GM08714 (cell line): ENCODE measurements around the gene MOCS2.
"Not testable (repeated sequence)": the region's sequence is repeated elsewhere in the genome, so short reads cannot be mapped to it uniquely, and the experiment has no call there.

Source experiments
- H3K4me3 ChIP-seq: fragments of 200-500 bp; sonication (Bioruptor generic); 2 replicates; pipeline ENCODE4 v1.5.1; 2014; ENCODE audit warnings: mild to moderate bottlenecking, low read length, inconsistent platforms
- ZNF274 ChIP-seq: IDR thresholded peaks from 2 replicates; pipeline ENCODE4 v1.6.1; 2012; ENCODE audit warnings: mild to moderate bottlenecking, low read depth, low read length

Gene MOCS2, protein sequence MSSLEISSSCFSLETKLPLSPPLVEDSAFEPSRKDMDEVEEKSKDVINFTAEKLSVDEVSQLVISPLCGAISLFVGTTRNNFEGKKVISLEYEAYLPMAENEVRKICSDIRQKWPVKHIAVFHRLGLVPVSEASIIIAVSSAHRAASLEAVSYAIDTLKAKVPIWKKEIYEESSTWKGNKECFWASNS

DNA sequence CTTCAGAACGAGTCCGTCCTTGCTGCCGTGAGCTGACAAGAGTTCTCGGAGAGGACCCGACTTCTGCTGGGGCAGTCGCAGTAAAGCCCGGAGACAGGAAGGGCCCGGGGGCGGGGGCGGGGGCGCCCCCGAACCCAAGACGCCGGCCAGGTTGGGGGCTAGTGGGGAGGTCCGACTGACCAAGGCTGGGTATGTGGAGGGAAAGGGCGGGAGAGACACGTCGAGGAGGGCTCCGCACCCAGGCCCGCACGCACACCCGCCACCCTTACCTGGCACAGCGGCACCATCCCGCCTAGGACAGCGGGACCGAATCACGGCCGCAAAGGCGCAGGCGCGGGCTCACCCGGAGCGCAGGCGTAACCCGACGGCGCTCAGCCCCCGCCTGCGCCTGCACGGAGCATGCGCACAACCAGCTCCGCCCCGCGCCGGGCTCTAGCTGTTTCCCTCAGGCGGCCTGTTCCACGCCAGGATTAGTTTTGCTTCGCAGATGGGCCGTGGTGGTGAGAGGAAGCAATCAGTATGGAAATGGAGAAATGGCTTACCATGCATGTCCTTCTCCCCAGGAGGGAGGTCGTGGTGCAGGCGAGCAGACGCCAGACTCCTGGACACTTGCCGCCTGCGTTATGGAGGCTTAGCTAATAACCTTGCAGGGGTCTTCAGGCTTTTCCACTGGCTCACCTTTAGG is at the start of gene MOCS2:
Gene MOCS2, minus strand, starts transcription at position 315 of the 685 bp plus-strand sequence. CDS start 2,583 bp downstream, outside the sequence.
- TF ChIP-seq ZNF274 = no peak
- H3K4me3 ChIP-seq = peak within 1 kb of the TSS; percentile 88

DNA sequence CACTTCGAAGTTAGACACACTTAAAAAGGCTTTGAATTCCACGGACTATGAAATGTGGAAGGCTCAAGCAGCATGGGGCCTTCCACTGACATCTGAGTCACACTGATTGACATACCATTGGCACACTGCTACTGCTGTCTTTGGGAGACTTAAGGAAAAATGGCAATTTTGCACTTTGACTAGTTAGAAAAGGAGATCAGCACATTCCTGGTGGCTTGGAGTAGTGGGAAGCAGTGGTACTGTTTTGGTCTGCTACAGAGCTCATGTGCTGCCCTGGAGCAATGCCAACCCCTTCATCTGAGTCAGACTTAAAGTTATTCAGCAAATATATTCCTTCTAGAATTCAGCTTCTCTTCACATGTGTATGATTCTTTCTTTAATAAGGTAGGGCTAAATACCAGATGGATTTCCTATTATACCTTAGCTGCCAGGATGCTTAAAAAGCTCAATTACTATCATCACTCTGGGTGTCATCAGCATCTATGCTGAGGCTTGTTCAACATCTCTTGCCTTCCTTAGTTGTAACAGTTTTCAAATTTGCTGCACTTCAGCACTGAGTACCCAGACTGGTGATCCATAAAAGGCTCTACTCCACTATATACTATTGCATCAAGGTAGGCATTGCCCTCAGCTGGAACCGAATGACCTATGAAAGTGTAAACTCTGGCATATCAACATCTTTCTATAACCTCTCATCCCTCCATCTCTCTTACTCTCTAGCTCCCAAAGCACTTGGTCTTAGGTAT is 42.3 kb upstream of the MOCS2 start:
- TF ChIP-seq ZNF274 = no peak

DNA sequence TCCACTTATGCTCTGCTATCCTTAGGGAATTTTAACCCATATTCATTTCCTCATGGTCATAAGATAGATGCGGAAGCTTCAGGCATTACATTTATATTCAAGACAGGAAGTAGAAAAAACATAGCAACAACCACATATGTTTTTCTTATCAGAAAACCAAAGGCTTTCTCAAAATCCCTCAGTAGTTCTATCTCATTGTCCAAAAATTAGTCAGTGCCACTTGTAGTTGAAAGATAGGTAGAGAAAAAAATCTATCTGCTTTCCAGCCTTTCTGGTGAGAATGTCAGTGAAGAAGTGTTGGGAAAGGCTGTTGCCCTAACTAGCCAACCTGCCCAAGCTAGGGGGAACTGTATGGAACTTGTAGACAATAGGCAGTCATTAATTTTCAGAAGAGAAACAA is 23.5 kb upstream of the MOCS2 start:
- no peak for TF ChIP-seq ZNF274
- H3K4me3 ChIP-seq = no peak overlapping the region

More for the DNA sequence above, 42.3 kb upstream of the MOCS2 start:
- no peak overlapping the region for H3K4me3 ChIP-seq

DNA sequence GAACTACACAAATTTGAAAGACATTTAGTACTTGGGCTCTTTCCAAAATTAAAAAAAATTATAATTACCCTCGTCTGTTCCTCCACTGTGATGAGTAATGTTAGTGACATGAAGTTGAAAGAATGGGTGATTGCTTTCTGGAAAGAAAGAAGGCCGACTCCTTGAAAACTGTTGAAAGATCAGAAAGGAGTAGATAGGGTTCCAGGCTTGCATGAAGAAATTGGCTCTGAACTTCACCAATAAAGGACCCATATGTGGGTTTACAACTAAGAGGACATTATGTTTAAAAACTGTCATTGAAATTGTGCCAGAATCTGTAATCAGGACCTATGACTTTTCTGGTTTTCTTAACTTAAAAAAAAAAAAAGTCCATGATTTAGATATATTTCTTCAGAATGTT is 20.7 kb upstream of the MOCS2 start:
- no peak overlapping the region for H3K4me3 ChIP-seq
- TF ChIP-seq ZNF274 = no peak

DNA sequence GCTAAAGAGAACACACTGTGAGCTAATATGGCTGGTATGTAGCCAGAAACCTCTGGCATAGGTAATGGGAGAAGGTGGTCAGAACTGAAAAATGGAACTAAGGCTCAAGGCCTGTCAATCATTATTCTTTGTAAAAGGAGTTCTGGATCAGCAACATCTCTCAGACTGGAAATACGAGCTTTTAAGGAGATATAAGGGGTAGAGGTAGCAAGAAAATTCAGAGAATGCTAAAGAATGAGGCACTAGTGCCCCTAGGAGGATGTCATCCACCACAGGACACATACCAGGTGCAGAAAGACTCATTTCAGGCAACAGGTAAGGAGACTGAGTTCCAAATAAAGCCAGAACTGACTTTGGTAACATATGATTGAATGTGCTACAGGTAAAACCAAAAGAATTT is 18.9 kb upstream of the MOCS2 start:
- no peak for TF ChIP-seq ZNF274
- no peak overlapping the region for H3K4me3 ChIP-seq

DNA sequence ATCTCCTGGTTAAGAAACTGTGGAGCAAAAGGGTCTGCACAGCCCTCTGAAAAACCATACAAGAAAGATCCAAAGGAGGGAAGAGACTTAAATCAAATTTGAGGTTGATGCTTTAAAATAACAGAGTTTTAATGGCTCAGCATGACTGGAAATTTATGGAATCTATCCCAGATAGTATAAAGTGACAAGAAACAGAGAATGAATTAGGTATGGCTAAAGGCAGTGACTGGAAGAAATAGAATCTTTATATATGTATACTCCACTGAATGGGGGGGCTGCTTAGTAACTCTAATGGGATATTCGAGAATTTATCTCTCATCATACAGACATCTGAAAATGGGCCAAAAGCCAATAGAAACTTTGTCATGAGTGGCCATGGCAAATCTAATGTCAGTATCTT is 17.6 kb upstream of the MOCS2 start:
- no peak for TF ChIP-seq ZNF274
- no peak overlapping the region for H3K4me3 ChIP-seq

DNA sequence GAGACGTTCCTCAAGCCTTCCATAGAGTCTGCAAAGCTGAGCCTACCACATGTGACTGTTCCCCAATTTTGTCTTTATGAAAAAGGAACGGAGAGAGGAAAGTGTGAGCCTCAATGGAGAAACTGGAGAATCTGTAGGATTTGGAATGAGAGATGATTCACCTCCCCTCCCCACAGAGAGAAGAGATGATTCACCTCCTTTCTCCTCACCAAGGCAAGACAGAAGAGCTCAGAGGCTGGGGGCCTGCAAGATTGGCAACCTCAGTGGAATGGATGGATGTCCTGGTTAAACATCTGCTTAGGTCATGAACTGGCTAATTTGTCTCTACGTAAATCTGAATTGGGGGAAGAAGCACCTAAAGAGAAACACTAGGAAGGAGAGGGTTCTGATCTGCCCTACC is 17.0 kb upstream of the MOCS2 start:
- H3K4me3 ChIP-seq = no peak overlapping the region
- no peak for TF ChIP-seq ZNF274

DNA sequence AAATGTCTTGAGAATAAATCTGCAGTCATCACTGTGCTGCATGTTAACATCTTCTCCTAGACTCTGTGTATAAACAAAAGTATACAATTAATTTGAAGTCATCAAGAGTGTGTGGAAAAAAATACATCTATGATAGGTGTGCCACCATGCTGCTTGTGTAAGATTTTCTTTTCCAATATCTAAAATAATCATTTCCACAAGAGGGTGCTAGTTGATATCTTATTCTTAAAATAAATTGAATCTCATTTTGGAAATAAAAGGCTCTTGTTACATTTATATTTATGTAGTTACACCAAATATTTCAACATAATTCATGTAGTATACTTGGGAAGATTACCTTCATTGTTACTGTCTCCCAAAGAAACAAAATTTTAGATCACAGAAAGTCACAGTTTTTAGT is 14.1 kb upstream of the MOCS2 start:
- H3K4me3 ChIP-seq = no peak overlapping the region
- TF ChIP-seq ZNF274 = no peak

DNA sequence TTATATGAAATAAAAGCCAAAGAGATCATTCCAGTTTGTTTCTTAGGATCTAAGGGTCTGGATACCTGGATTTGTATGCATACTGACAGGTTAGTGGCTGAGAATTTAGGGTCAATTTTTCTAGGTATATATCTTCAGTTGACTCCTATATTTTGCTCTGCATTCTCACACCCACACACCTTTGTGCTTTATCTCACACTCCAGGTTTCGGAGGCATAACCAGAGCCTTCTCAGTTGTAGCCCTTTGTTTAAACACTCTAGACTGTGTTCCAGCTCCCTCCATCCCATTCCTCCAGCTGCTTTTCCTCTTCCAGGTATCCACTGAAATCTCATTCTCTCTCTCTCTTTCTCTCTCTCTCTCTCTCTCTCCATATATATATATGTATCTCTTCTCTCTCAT is 10.6 kb upstream of the MOCS2 start:
- H3K4me3 ChIP-seq = no peak overlapping the region
- TF ChIP-seq ZNF274 = no peak

DNA sequence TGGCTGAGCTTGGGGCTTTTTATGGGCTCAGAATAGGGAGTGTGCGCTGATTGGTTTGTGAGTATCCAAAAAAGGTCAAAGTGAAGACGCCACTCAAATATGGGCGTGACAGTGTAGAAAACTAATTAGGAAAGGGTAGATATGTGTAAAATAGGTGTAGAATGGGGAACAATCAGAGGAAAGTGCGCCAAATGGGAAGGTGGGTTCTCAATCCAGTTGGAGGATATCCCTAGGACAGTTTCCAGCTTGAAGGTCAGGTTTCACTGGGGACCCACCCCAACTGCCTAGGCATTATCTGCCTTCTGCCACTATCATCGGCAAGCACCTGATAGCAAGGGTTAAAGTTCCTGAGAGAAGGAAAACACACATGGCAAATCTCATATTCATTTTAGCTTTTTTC is 9.3 kb upstream of the MOCS2 start:
- H3K4me3 ChIP-seq = no peak overlapping the region
- no peak for TF ChIP-seq ZNF274

DNA sequence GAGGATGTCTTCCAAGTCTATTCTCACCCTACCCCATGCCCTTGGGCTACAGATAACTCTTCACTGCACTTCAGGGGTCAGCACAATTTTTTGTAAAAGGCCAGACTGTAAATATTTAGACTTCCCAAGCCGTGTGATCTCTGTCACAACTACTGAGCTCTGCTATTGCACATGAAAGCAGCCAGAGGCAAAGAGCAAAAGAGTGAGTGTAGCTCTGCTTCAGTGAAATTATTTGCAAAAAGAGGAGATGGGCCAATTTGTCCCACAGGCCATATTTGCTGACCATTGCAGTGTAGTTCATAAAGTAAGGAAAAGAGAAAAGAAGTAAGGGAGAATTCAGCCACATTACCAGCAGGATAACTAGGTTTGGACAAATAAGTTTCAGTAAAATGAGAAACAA is 7.0 kb upstream of the MOCS2 start:
- no peak overlapping the region for H3K4me3 ChIP-seq
- no peak for TF ChIP-seq ZNF274

DNA sequence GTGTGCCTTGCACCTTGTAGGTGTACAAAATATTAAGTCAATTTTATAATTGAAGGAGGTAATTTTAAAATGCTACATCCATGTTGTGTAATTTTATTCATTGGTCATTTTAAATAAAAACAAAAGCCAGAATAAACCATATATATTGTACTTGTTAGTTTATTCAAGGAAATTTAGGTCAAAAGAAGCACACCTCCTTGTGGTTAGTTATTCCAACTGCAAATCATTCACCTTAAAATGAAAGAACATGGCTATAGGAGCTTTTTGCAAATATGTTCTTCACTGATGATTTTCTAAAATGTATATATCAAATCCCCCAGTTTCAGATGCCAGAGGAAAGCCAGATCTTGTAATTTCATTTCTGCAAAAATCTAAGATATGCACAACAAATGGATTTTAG is 5.4 kb upstream of the MOCS2 start:
- no peak for TF ChIP-seq ZNF274
- no peak overlapping the region for H3K4me3 ChIP-seq

DNA sequence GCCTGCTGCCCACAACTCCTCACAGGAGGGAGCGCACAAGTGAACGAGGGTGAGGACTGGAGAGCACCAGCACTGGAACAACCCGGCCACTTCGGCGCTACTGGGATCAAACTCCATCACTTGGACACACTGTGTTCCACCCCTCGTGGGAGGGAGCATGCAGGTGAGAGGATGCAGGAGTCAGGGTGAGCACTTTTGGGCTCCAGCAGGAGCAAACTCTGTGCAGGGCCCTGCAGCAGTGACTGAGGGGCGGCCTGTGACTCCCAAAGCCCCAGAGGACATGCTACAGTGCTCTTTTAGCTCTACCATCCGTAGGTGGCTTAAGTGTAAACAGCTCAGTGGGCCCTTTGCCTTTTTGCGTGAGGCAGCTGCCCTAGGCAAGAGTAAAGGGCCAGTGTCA is 4.4 kb upstream of the MOCS2 start:
- no peak for TF ChIP-seq ZNF274
- H3K4me3 ChIP-seq = no peak overlapping the region

DNA sequence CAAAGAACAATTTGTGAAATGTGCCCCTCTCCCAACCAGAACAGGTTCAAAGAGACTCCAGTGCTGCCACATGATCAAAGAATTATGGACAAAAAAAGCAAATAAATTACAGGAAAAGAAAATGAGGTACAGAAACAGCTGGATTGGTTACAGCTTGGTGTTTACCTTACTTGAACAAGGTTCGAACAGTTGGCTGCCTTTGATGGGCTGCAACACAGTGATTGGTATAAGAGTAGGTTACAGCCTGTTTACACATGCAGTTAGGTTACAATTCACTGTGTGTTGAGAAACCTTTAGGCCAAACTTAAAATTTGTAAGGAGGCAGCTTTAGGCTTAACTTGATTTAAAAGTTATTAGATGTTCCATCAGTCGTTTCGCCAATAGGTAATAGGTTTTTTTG is 3.4 kb upstream of the MOCS2 start:
- H3K4me3 ChIP-seq = no peak overlapping the region
- no peak for TF ChIP-seq ZNF274

DNA sequence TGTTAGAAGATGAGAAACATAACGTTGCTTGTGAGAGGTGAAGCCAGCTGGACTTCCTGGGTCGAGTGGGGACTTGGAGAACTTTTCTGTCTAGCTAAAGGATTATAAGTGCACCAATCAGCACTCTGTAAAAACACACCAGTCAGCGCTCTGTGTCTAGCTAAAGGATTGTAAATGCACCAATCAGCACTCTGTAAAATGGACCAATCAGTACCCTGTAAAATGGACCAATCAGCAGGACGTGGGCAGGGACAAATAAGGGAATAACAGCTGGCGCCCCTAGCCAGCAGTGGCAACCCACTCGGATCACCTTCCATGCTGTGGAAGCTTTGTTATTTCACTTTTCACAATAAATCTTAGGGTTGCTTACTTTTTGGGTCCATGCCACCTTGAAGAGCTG is 2.8 kb upstream of the MOCS2 start:
- not testable (repeated sequence) for H3K4me3 ChIP-seq
